HG03103 (cell line): ENCODE results near the gene PDGFA.

ENCODE experiments used
- ATAC-seq: cut with Tn5 transposase; IDR thresholded peaks from one replicate; pipeline ENCODE4 v1.9.1; 2021; ENCODE audit warnings: low read depth; ENCODE audit not compliant: unreplicated experiment

PDGFA gene

GRCh38 chr7:538764-539685, 19.4 kb upstream of the PDGFA start:
- ATAC-seq: no peak

- ATAC-seq: no peak
Measured at GRCh38 chr7:537911-538634, 18.4 kb upstream of the PDGFA start.

DNA sequence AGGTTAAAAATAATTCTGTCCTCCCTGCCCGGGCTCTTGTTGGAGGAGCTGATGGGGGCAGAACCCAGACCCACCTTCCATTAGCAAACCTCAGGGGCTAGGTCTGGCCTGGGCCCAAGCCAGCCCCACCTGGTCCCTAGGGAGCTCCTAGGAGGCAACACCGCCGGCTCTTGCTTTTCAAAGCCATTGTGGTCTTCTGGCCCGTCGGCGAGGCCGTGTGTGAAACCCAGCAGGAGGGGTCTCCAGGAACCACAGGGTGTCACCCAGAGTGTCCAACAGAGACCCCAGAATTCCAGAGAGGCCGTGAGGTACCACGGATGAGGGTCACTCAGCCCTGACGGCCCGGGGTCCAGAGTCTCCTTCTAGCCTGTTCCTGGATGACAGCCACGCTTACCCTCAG, 16.6 kb upstream of the PDGFA start:
- no peak for ATAC-seq

DNA sequence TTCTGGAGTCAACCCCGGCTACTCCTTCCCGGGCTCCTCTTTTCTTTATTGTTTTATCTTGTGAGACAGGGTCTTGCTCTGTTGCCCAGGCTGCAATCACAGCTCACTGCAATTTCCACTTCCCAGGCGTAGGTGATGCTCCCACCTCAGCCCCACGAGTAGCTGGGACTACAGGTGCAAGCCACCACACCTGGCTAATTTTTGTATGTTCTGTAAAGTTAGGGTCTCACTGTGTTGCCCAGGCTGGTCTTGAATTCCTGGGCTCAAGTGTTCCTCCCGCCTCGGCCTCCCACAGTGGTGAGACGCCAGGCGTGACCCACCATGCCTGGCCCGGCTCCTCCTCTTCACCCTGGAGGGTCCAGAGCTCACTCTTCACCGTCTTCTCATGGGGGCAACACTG, 15.3 kb upstream of the PDGFA start:
- ATAC-seq: no peak

- ATAC-seq: no peak
Measured at GRCh38 chr7:534075-534474, 14.4 kb upstream of the PDGFA start.

DNA sequence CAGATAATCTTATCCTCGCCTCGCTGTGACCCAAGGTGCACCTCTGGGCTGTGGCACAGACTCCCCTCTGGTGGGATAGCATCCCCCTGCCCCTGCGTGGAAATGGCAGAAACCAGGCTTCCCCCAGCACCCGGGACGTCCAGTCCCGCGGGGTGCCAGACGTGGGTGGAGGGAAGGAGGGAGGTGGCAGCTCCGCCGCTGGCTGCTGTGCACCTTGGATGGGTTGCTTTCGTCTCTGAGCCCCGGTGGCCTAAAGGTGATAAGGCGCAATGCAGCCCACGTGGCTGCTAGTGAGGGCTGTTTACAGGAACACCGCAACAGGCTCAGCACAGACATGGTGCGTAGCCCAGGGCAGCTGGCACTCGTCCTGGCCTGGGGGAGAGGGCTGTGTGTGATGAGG, 13.6 kb upstream of the PDGFA start:
- no peak for ATAC-seq

GRCh38 chr7:532379-533143, 12.9 kb upstream of the PDGFA start:
- ATAC-seq: no peak

GRCh38 chr7:531777-532176, 12.1 kb upstream of the PDGFA start:
- no peak for ATAC-seq

- no peak for ATAC-seq
Measured at GRCh38 chr7:528451-528850, 8.8 kb upstream of the PDGFA start.

GRCh38 chr7:527723-528122, 8.1 kb upstream of the PDGFA start:
- no peak for ATAC-seq

DNA sequence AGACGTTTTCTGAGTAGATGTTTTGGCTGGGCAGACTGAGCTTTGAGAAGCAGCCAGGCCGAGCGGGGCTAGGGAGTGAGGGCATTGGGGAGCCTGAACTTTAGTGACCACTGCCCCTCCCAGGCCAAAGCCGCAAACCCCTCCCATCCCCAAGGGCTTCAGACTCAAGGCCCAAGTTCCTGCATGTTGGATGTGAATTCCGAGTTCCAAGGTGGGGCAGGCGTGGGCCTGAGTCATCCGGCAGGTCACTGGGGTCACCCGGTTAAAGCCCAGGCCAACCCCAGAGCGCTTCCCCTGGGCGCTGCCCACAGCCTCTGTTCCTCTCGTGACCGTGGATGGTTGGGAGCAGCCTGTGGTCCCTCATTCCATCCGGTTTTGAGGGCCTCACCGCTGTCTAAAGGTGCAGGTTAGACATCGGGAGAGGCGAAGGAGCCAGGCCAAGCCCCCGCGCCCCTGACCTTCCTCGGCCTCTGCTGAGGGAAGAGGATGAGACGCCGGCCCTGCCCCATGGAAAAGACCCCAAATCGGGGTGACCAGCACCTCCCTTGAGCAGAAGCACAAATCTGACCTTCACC, 6.9 kb upstream of the PDGFA start:
- no peak for ATAC-seq

DNA sequence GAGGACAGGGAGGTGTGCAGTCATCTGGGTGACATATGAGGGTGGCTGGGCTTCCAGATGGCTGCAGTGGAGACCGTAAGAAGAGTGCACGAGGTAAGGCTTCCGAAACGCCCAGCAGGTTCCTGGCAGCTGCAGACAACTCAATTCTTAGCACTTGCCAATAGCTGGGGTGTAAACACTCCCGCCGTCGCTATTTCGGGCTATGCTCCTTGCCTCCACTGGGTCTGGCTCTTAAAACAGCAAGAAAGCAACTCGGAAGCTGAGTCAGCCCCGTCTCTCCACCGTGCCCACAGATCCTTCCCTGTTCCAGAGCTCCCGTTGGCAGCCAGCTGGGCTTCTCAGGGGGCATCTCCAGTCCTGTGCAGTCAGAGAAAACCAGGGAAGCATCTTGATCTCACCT, 6.1 kb upstream of the PDGFA start:
- no peak for ATAC-seq

DNA sequence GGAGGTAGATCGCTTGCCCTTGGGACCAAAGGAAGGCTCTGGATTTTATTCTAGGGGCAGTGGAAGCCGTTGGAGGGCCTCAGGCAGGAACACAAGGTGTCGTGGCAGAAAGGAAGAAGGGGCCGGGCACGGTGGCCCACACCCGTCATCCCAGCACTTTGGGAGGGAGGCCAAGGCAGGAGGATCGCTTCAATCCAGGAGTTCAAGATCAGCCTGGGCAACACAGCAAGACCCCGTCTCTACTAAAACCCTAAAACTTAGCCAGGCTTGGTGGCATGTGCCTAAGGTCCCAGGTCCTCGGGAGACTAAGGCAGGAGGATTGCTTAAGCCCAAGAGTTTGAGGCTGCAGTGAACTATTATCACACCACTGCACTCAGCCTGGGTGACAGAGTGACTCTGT, 5.2 kb upstream of the PDGFA start:
- ATAC-seq: no peak

DNA sequence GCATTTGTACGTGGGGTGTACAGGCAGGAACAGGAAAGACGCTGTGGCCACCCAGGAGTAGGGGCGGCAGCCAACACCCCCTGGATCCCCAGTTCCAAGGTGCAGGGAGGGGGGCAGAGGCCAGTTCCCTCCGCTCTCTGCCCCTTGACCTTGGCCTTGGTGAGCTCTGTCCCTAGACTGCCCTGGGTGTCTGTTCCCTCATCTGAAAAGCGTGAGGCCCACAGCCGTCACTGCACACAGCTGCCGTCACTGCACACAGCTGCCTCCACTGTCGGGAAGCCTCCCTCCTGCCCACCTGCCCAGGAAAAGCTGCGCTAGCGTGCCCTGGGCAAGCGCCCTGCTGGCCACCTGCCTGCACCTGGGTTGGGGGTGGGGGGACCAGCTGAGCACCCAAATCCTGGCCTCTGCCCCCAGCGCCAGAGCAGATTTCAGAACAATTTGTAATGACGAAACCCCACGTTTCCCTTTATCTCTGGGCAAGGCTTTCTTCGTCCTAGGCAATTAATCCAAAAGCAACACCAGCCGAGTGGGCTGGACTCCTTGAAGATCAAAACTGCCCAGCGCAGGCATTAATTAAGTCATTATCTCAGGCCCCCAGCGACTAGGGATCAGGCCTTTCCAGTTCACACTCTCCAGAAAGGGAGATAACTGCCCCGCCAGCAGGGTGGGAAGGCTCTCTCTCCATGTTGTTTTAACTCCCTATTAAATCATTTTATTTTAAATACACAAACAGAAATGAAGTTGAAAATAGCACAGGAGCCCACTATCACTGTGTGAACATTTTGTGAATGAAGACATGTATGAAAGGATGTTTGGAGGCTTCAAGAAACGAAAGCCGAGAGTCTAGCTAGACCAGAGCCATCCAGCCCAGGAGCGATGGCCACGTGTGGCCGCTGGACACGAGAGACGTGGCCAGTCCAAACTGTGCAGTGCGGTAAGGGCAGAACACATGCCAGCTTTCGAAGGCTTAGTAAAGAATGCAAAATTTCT, 4.0 kb upstream of the PDGFA start:
- no peak for ATAC-seq

GRCh38 chr7:522951-523314, 3.3 kb upstream of the PDGFA start:
- ATAC-seq: no peak

- ATAC-seq: no peak
Measured at GRCh38 chr7:522071-522950, 2.7 kb upstream of the PDGFA start.

DNA sequence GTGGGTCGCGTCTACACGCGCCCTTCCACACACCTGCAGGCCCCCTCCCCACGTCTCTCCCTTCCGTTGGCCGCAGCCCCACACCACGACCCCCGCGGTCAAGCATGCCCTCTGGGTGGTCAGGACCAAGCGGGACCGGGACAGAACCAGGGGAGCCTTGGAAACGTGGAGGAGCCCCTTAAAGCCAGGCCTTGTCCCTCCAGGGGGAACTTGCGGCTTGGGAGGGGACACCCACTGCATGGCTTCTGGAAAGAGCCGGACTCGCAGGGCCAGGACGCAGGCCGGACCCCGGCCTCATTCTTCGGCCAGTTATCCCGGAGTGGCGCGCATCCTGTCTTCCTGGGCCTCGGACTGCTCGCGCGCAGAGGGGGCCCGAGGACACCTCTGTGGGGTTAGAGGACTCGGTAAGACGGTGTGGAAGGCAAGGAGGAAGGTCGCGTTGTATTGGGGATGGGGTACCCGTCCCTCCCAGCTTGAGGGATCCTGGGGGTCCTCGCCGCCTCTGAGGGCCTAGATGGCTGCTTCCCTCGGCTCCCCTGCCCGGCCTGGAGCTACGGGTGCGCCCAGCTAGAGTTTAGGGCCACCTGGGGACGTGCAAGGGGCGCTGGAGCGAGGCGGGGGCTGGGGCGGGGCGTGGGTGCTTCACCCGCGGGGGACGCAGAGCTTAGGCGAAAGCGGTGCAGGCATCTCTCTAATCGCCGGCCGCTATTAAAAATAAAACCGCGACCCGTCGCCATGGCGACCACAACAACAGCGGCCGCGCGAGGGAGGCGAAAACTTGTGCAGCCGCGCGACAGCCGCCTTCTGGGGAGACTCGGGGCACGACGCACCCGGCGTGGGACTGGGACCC, 1.8 kb upstream of the PDGFA start:
- ATAC-seq: no peak
